GM23338 (cell line): Measurements from ENCODE around the gene NUP50. TPM values are rescaled to one million over a fixed set of nuclear protein-coding genes. Genes with fewer than 3 reads are reported as not detected.

Experiments
- ATAC-seq: fragments of 200-7000 bp; cut with Tn5 transposase; 3 replicates; pipeline ENCODE4 v1.9.1; 2020
- DNase-seq: peaks from one replicate; pipeline ENCODE4 v3.0.0-alpha.2; 2015; ENCODE audit warnings: low spot score
- H2AFZ ChIP-seq: fragments of 200-600 bp; sonication (generic); 2 replicates; pipeline ENCODE4 v1.8.0; 2016; ENCODE audit warnings: antibody characterized with exemption, mild to moderate bottlenecking, moderate library complexity
- H3F3A ChIP-seq: fragments of 200-600 bp; sonication (generic); replicated peaks from 2 replicates; pipeline ENCODE4 v1.8.0; 2017; ENCODE audit warnings: antibody characterized with exemption, mixed run types, low read depth
- H3K27ac ChIP-seq: fragments of 200-600 bp; sonication (generic); 2 replicates; pipeline ENCODE4 v1.6.1; 2016; ENCODE audit warnings: low read depth
- H3K27me3 ChIP-seq: fragments of 200-600 bp; sonication (generic); 2 replicates; pipeline ENCODE4 v1.8.0; 2016; ENCODE audit warnings: mild to moderate bottlenecking, mixed run types, moderate library complexity; ENCODE audit not compliant: insufficient read depth
- H3K36me3 ChIP-seq: fragments of 200-600 bp; sonication (generic); 2 replicates; pipeline ENCODE4 v1.8.0; 2016; ENCODE audit warnings: mild to moderate bottlenecking; ENCODE audit not compliant: insufficient read depth
- H3K4me1 ChIP-seq: fragments of 200-600 bp; sonication (generic); 2 replicates; pipeline ENCODE4 v1.8.0; 2016; ENCODE audit warnings: mild to moderate bottlenecking, moderate library complexity; ENCODE audit not compliant: insufficient read depth
- H3K4me2 ChIP-seq: fragments of 200-600 bp; sonication (generic); 2 replicates; pipeline ENCODE4 v1.7.1; 2017; ENCODE audit warnings: mixed run types
- H3K4me3 ChIP-seq: fragments of 200-600 bp; sonication (generic); 2 replicates; pipeline ENCODE4 v1.6.1; 2016; ENCODE audit warnings: mixed run types
- H3K79me2 ChIP-seq: fragments of 200-600 bp; sonication (generic); replicated peaks from 2 replicates; pipeline ENCODE4 v1.8.0; 2017; ENCODE audit warnings: mild to moderate bottlenecking; ENCODE audit not compliant: insufficient read depth
- H3K9me2 ChIP-seq: fragments of 200-600 bp; sonication (generic); 2 replicates; pipeline ENCODE4 v1.8.0; 2017; ENCODE audit not compliant: insufficient read depth
- H4K20me1 ChIP-seq: fragments of 200-600 bp; sonication (generic); replicated peaks from 2 replicates; pipeline ENCODE4 v1.8.0; 2017; ENCODE audit warnings: mild to moderate bottlenecking; ENCODE audit not compliant: insufficient read depth
- H3K27ac Mint-ChIP-seq: 2 replicates; pipeline ENCODE4 v1.8.0; 2020; ENCODE audit warnings: inconsistent platforms, mild to moderate bottlenecking, moderate library complexity, mixed read lengths
- H3K27me3 Mint-ChIP-seq: 3 replicates; pipeline ENCODE4 v1.8.0; 2022; ENCODE audit warnings: low read depth, mild to moderate bottlenecking, moderate library complexity, mixed read lengths, inconsistent platforms; ENCODE audit not compliant: insufficient read depth, poor library complexity
- H3K36me3 Mint-ChIP-seq: 3 replicates; pipeline ENCODE4 v1.8.0; 2021; ENCODE audit warnings: low read depth, mild to moderate bottlenecking, inconsistent platforms, moderate library complexity, mixed read lengths
- H3K4me1 Mint-ChIP-seq: 3 replicates; pipeline ENCODE4 v1.8.0; 2020; ENCODE audit warnings: mild to moderate bottlenecking, inconsistent platforms, mixed read lengths
- H3K4me3 Mint-ChIP-seq: 3 replicates; pipeline ENCODE4 v1.8.0; 2021; ENCODE audit warnings: moderate library complexity, mild to moderate bottlenecking, inconsistent platforms, mixed read lengths
- H3K9me3 Mint-ChIP-seq: 3 replicates; pipeline ENCODE4 v1.8.0; 2020; ENCODE audit warnings: moderate library complexity, mild to moderate bottlenecking, inconsistent platforms, mixed read lengths
- CREB1 ChIP-seq: fragments of 250-450 bp; sonication (Bioruptor Pico); IDR thresholded peaks from 2 replicates; pipeline ENCODE4 v1.5.0; 2020; ENCODE audit warnings: low read depth, mild to moderate bottlenecking, moderate library complexity
- CTCF ChIP-seq, 2 experiments: fragments of 200-600 bp in 1 of 2; sonication (generic) in 1 of 2; conservative IDR thresholded peaks; 2 replicates each; pipeline versions ENCODE4 v1.5.1 to v1.6.1; 2016 to 2017; ENCODE audit warnings: antibody characterized with exemption in 2 of 2, low read depth in 2 of 2, mild to moderate bottlenecking in 2 of 2, moderate library complexity in 1 of 2
- EZH2 ChIP-seq: fragments of 200-600 bp; sonication (generic); IDR thresholded peaks from one replicate; pipeline ENCODE4 v1.8.0; 2017; ENCODE audit warnings: antibody characterized with exemption, mild to moderate bottlenecking, low read depth; ENCODE audit not compliant: unreplicated experiment
- EZH2phosphoT487 ChIP-seq: fragments of 200-600 bp; sonication (generic); IDR thresholded peaks from one replicate; pipeline ENCODE4 v1.8.1; 2018; ENCODE audit warnings: antibody characterized with exemption; ENCODE audit not compliant: unreplicated experiment
- JUNB ChIP-seq: IDR thresholded peaks from one replicate; pipeline ENCODE4 v1.6.1; 2016; ENCODE audit warnings: antibody characterized with exemption; ENCODE audit not compliant: unreplicated experiment
- NANOG ChIP-seq: IDR thresholded peaks from 2 replicates; pipeline ENCODE4 v1.6.1; 2016; ENCODE audit warnings: antibody characterized with exemption, borderline replicate concordance
- POLR2AphosphoS5 ChIP-seq: IDR thresholded peaks from 2 replicates; pipeline ENCODE4 v1.6.1; 2016; ENCODE audit warnings: antibody characterized with exemption, low read depth
- STAT1 ChIP-seq: IDR thresholded peaks from one replicate; pipeline ENCODE4 v1.6.1; 2016; ENCODE audit warnings: antibody characterized with exemption; ENCODE audit not compliant: unreplicated experiment
- ZNF114 ChIP-seq: fragments of 250-450 bp; sonication (Bioruptor Pico); IDR thresholded peaks from 2 replicates; pipeline ENCODE4 v1.5.0; 2020; ENCODE audit warnings: mild to moderate bottlenecking, moderate library complexity
- ZNF331 ChIP-seq: fragments of 250-450 bp; sonication (Bioruptor Pico); IDR thresholded peaks from 2 replicates; pipeline ENCODE4 v1.5.0; 2020; ENCODE audit warnings: low read depth, mild to moderate bottlenecking, moderate library complexity
- ZNF462 ChIP-seq: fragments of 250-450 bp; sonication (Bioruptor Pico); IDR thresholded peaks from 2 replicates; pipeline ENCODE4 v1.5.0; 2020; ENCODE audit warnings: mild to moderate bottlenecking, moderate library complexity
- polyA plus RNA-seq: library from polyadenylated mRNA; unstranded; fragments of >200 nt; fragmentation: Nextera tagmentation; extraction: Ambion mirVana; gene quantifications from 2 replicates; pipeline ENCODE4 v1.2.1, GENCODE V29; 2016
- total RNA-seq: library from RNA; depleted of rRNA; stranded (reverse); fragments of >200 nt; shearing (Covaris generic); gene quantifications from 2 replicates; pipeline ENCODE4 v1.2.3, GENCODE V29; 2014

Gene NUP50
- total and polyA plus RNA-seq, 2 experiments from 2014 or later = 45.9 to 96.6 TPM

GRCh38 chr22:45204819-45205218 is 41.1 kb downstream of the NUP50 start:
- no peaks in the 10 kb centered on the region for H3K27me3 ChIP-seq
- no peaks in the 10 kb centered on the region; the same call in 1 of the 2 replicates for H3F3A ChIP-seq
- Mint-ChIP-seq H3K36me3 (peaks cover 12% of the 10 kb centered on the region; the same call in 2 of the 3 replicates), H3K4me3 (no peak overlapping the region), H3K4me1 (peaks cover 18% of the 10 kb centered on the region), H3K27me3 (peaks cover 18% of the 10 kb centered on the region), H3K9me3 (no peaks in the 10 kb centered on the region; the same call in 2 of the 3 replicates), H3K27ac (peak overlapping the region; percentile 40; the same call in 1 of the 2 replicates)
- no peaks in the 10 kb centered on the region for H3K9me2 ChIP-seq
- no peak for ATAC-seq
- H3K36me3 ChIP-seq = no peaks in the 10 kb centered on the region; the same call in 1 of the 2 replicates
- no peak overlapping the region for H3K4me2 ChIP-seq
- no peak for DNase-seq
- H3K27ac ChIP-seq = 0 out of 2 replicates have a peak overlapping the region, but pooled peaks have one; percentile 63
- no peak overlapping the region for H2AFZ ChIP-seq
- TF ChIP-seq CTCF (conservative IDR thresholded peaks at IDR 0.05; ENCODE audit: low read depth in 2 of 2) = no peak
- no peak for TF ChIP-seq EZH2phosphoT487
- TF ChIP-seq JUNB = no peak
- no peak for TF ChIP-seq STAT1
- no peak for TF ChIP-seq NANOG
- TF ChIP-seq CREB1 = no peak
- no peak for TF ChIP-seq ZNF114
- TF ChIP-seq POLR2AphosphoS5 = no peak
- TF ChIP-seq ZNF331 (CRISPR knock-in tag) = no peak
- no peak for TF ChIP-seq ZNF462 (CRISPR knock-in tag)
- TF ChIP-seq EZH2 = no peak
- no peak overlapping the region for H3K4me3 ChIP-seq
- H3K79me2 ChIP-seq = no peaks in the 10 kb centered on the region
- no peaks in the 10 kb centered on the region for H3K4me1 ChIP-seq
- H4K20me1 ChIP-seq = no peaks in the 10 kb centered on the region
